GM23338 (cell line): ENCODE results near the gene BRICD5. TPM values are rescaled to one million over a fixed set of nuclear protein-coding genes. Genes with fewer than 3 reads are reported as not detected.
A peak's percentile ranks its signal among the peaks of the same experiment; 100 is the strongest.

Experiments
- ATAC-seq: fragments of 200-7000 bp; cut with Tn5 transposase; 3 replicates; pipeline ENCODE4 v1.9.1; 2020
- DNase-seq: peaks from one replicate; pipeline ENCODE4 v3.0.0-alpha.2; 2015; ENCODE audit warnings: low spot score
- H2AFZ ChIP-seq: fragments of 200-600 bp; sonication (generic); 2 replicates; pipeline ENCODE4 v1.8.0; 2016; ENCODE audit warnings: antibody characterized with exemption, mild to moderate bottlenecking, moderate library complexity
- H3F3A ChIP-seq: fragments of 200-600 bp; sonication (generic); replicated peaks from 2 replicates; pipeline ENCODE4 v1.8.0; 2017; ENCODE audit warnings: antibody characterized with exemption, mixed run types, low read depth
- H3K27ac ChIP-seq: fragments of 200-600 bp; sonication (generic); 2 replicates; pipeline ENCODE4 v1.6.1; 2016; ENCODE audit warnings: low read depth
- H3K27me3 ChIP-seq: fragments of 200-600 bp; sonication (generic); 2 replicates; pipeline ENCODE4 v1.8.0; 2016; ENCODE audit warnings: mild to moderate bottlenecking, mixed run types, moderate library complexity; ENCODE audit not compliant: insufficient read depth
- H3K36me3 ChIP-seq: fragments of 200-600 bp; sonication (generic); 2 replicates; pipeline ENCODE4 v1.8.0; 2016; ENCODE audit warnings: mild to moderate bottlenecking; ENCODE audit not compliant: insufficient read depth
- H3K4me1 ChIP-seq: fragments of 200-600 bp; sonication (generic); 2 replicates; pipeline ENCODE4 v1.8.0; 2016; ENCODE audit warnings: mild to moderate bottlenecking, moderate library complexity; ENCODE audit not compliant: insufficient read depth
- H3K4me2 ChIP-seq: fragments of 200-600 bp; sonication (generic); 2 replicates; pipeline ENCODE4 v1.7.1; 2017; ENCODE audit warnings: mixed run types
- H3K4me3 ChIP-seq: fragments of 200-600 bp; sonication (generic); 2 replicates; pipeline ENCODE4 v1.6.1; 2016; ENCODE audit warnings: mixed run types
- H3K79me2 ChIP-seq: fragments of 200-600 bp; sonication (generic); replicated peaks from 2 replicates; pipeline ENCODE4 v1.8.0; 2017; ENCODE audit warnings: mild to moderate bottlenecking; ENCODE audit not compliant: insufficient read depth
- H3K9me2 ChIP-seq: fragments of 200-600 bp; sonication (generic); 2 replicates; pipeline ENCODE4 v1.8.0; 2017; ENCODE audit not compliant: insufficient read depth
- H4K20me1 ChIP-seq: fragments of 200-600 bp; sonication (generic); replicated peaks from 2 replicates; pipeline ENCODE4 v1.8.0; 2017; ENCODE audit warnings: mild to moderate bottlenecking; ENCODE audit not compliant: insufficient read depth
- H3K27ac Mint-ChIP-seq: 2 replicates; pipeline ENCODE4 v1.8.0; 2020; ENCODE audit warnings: inconsistent platforms, mild to moderate bottlenecking, moderate library complexity, mixed read lengths
- H3K27me3 Mint-ChIP-seq: 3 replicates; pipeline ENCODE4 v1.8.0; 2022; ENCODE audit warnings: low read depth, mild to moderate bottlenecking, moderate library complexity, mixed read lengths, inconsistent platforms; ENCODE audit not compliant: insufficient read depth, poor library complexity
- H3K36me3 Mint-ChIP-seq: 3 replicates; pipeline ENCODE4 v1.8.0; 2021; ENCODE audit warnings: low read depth, mild to moderate bottlenecking, inconsistent platforms, moderate library complexity, mixed read lengths
- H3K4me1 Mint-ChIP-seq: 3 replicates; pipeline ENCODE4 v1.8.0; 2020; ENCODE audit warnings: mild to moderate bottlenecking, inconsistent platforms, mixed read lengths
- H3K4me3 Mint-ChIP-seq: 3 replicates; pipeline ENCODE4 v1.8.0; 2021; ENCODE audit warnings: moderate library complexity, mild to moderate bottlenecking, inconsistent platforms, mixed read lengths
- H3K9me3 Mint-ChIP-seq: 3 replicates; pipeline ENCODE4 v1.8.0; 2020; ENCODE audit warnings: moderate library complexity, mild to moderate bottlenecking, inconsistent platforms, mixed read lengths
- CREB1 ChIP-seq: fragments of 250-450 bp; sonication (Bioruptor Pico); IDR thresholded peaks from 2 replicates; pipeline ENCODE4 v1.5.0; 2020; ENCODE audit warnings: low read depth, mild to moderate bottlenecking, moderate library complexity
- CTCF ChIP-seq, 2 experiments: fragments of 200-600 bp in 1 of 2; sonication (generic) in 1 of 2; conservative IDR thresholded peaks; 2 replicates each; pipeline versions ENCODE4 v1.5.1 to v1.6.1; 2016 to 2017; ENCODE audit warnings: antibody characterized with exemption in 2 of 2, low read depth in 2 of 2, mild to moderate bottlenecking in 2 of 2, moderate library complexity in 1 of 2
- ETS1 ChIP-seq: IDR thresholded peaks from 2 replicates; pipeline ENCODE4 v1.6.1; 2016; ENCODE audit warnings: antibody characterized with exemption
- EZH2 ChIP-seq: fragments of 200-600 bp; sonication (generic); IDR thresholded peaks from one replicate; pipeline ENCODE4 v1.8.0; 2017; ENCODE audit warnings: antibody characterized with exemption, mild to moderate bottlenecking, low read depth; ENCODE audit not compliant: unreplicated experiment
- EZH2phosphoT487 ChIP-seq: fragments of 200-600 bp; sonication (generic); IDR thresholded peaks from one replicate; pipeline ENCODE4 v1.8.1; 2018; ENCODE audit warnings: antibody characterized with exemption; ENCODE audit not compliant: unreplicated experiment
- JUNB ChIP-seq: IDR thresholded peaks from one replicate; pipeline ENCODE4 v1.6.1; 2016; ENCODE audit warnings: antibody characterized with exemption; ENCODE audit not compliant: unreplicated experiment
- NANOG ChIP-seq: IDR thresholded peaks from 2 replicates; pipeline ENCODE4 v1.6.1; 2016; ENCODE audit warnings: antibody characterized with exemption, borderline replicate concordance
- POLR2AphosphoS5 ChIP-seq: IDR thresholded peaks from 2 replicates; pipeline ENCODE4 v1.6.1; 2016; ENCODE audit warnings: antibody characterized with exemption, low read depth
- STAT1 ChIP-seq: IDR thresholded peaks from one replicate; pipeline ENCODE4 v1.6.1; 2016; ENCODE audit warnings: antibody characterized with exemption; ENCODE audit not compliant: unreplicated experiment
- ZNF114 ChIP-seq: fragments of 250-450 bp; sonication (Bioruptor Pico); IDR thresholded peaks from 2 replicates; pipeline ENCODE4 v1.5.0; 2020; ENCODE audit warnings: mild to moderate bottlenecking, moderate library complexity
- ZNF331 ChIP-seq: fragments of 250-450 bp; sonication (Bioruptor Pico); IDR thresholded peaks from 2 replicates; pipeline ENCODE4 v1.5.0; 2020; ENCODE audit warnings: low read depth, mild to moderate bottlenecking, moderate library complexity
- ZNF462 ChIP-seq: fragments of 250-450 bp; sonication (Bioruptor Pico); IDR thresholded peaks from 2 replicates; pipeline ENCODE4 v1.5.0; 2020; ENCODE audit warnings: mild to moderate bottlenecking, moderate library complexity
- polyA plus RNA-seq: library from polyadenylated mRNA; unstranded; fragments of >200 nt; fragmentation: Nextera tagmentation; extraction: Ambion mirVana; gene quantifications from 2 replicates; pipeline ENCODE4 v1.2.1, GENCODE V29; 2016
- total RNA-seq: library from RNA; depleted of rRNA; stranded (reverse); fragments of >200 nt; shearing (Covaris generic); gene quantifications from 2 replicates; pipeline ENCODE4 v1.2.3, GENCODE V29; 2014
- TF ChIP-seq, protein P1 (sequence below): IDR thresholded peaks from one replicate; pipeline ENCODE4 v1.6.1; 2018; ENCODE audit warnings: antibody characterized with exemption; ENCODE audit not compliant: unreplicated experiment

Gene BRICD5
- total and polyA plus RNA-seq, 2 experiments from 2014 or later: 5.3 to 6.3 TPM

GRCh38 chr16:2189252-2189893 is 21.3 kb downstream of the BRICD5 start:
- TF ChIP-seq JUNB: no peak
- TF ChIP-seq POLR2AphosphoS5: no peak
- TF ChIP-seq ZNF331 (CRISPR knock-in tag): no peak
- no peak for TF ChIP-seq ETS1
- TF ChIP-seq CREB1 (CRISPR knock-in tag): no peak
- no peak for TF ChIP-seq EZH2phosphoT487
- no peak for TF ChIP-seq CTCF (conservative IDR thresholded peaks at IDR 0.05; ENCODE audit: low read depth in 2 of 2)
- TF ChIP-seq, protein P1, sequence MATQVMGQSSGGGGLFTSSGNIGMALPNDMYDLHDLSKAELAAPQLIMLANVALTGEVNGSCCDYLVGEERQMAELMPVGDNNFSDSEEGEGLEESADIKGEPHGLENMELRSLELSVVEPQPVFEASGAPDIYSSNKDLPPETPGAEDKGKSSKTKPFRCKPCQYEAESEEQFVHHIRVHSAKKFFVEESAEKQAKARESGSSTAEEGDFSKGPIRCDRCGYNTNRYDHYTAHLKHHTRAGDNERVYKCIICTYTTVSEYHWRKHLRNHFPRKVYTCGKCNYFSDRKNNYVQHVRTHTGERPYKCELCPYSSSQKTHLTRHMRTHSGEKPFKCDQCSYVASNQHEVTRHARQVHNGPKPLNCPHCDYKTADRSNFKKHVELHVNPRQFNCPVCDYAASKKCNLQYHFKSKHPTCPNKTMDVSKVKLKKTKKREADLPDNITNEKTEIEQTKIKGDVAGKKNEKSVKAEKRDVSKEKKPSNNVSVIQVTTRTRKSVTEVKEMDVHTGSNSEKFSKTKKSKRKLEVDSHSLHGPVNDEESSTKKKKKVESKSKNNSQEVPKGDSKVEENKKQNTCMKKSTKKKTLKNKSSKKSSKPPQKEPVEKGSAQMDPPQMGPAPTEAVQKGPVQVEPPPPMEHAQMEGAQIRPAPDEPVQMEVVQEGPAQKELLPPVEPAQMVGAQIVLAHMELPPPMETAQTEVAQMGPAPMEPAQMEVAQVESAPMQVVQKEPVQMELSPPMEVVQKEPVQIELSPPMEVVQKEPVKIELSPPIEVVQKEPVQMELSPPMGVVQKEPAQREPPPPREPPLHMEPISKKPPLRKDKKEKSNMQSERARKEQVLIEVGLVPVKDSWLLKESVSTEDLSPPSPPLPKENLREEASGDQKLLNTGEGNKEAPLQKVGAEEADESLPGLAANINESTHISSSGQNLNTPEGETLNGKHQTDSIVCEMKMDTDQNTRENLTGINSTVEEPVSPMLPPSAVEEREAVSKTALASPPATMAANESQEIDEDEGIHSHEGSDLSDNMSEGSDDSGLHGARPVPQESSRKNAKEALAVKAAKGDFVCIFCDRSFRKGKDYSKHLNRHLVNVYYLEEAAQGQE: no peak
- TF ChIP-seq EZH2: no peak
- no peak for TF ChIP-seq NANOG
- no peak for TF ChIP-seq STAT1
- no peak for TF ChIP-seq ZNF114
- TF ChIP-seq ZNF462: no peak
- Histone ChIP-seq H3F3A (0 out of 2 replicates have a peak, but pooled peaks cover 2% of the 10 kb centered on the region), H4K20me1 (no peaks in the 10 kb centered on the region), H2AFZ (no peak overlapping the region), H3K79me2 (no peaks in the 10 kb centered on the region), H3K4me2 (no peak overlapping the region), H3K27ac (no peak overlapping the region), H3K4me3 (no peak overlapping the region), H3K4me1 (no peaks in the 10 kb centered on the region), H3K9me2 (no peaks in the 10 kb centered on the region), H3K27me3 (no peaks in the 10 kb centered on the region), H3K36me3 (no peaks in the 10 kb centered on the region)
- H3K27ac Mint-ChIP-seq: no peak overlapping the region
- no peaks in the 10 kb centered on the region for H3K36me3 Mint-ChIP-seq
- H3K4me3 Mint-ChIP-seq: no peak overlapping the region
- no peaks in the 10 kb centered on the region for H3K4me1 Mint-ChIP-seq
- ATAC-seq: peak; percentile 18
- H3K27me3 Mint-ChIP-seq: peaks cover 9% of the 10 kb centered on the region
- no peaks in the 10 kb centered on the region for H3K9me3 Mint-ChIP-seq
- DNase-seq: no peak
